Measurements from ENCODE around the gene ERBB2. TPM values are rescaled to one million over a fixed set of nuclear protein-coding genes. Genes with fewer than 3 reads are reported as not detected.
A peak's percentile ranks its signal among the peaks of the same experiment; 100 is the strongest.

Gene ERBB2
- polyA plus RNA-seq (ENCODE audit: insufficient read length in 4 of 4) = 100 to 1,000 TPM; 173 to 226 (median 187) TPM

- peak in 1 of 4 donors; percentile 84 for DNase-seq (ENCODE audit: low read depth in 4 of 4, low spot score in 2 of 4)
Measured at GRCh38 chr17:39699818-39700147, at the start of gene ERBB2. Gene ERBB2 (plus strand): TSS chr17:39700064. CDS start chr17:39700239, 175 bp downstream.

GRCh38 chr17:39650121-39650579, 49.7 kb upstream of the ERBB2 start:
- no peak for DNase-seq (ENCODE audit: low read depth in 4 of 4, low spot score in 2 of 4)

- DNase-seq (ENCODE audit: low read depth in 4 of 4, low spot score in 2 of 4) = no peak
Measured at GRCh38 chr17:39651923-39652586, 47.8 kb upstream of the ERBB2 start.

- DNase-seq (ENCODE audit: low read depth in 4 of 4, low spot score in 2 of 4) = no peak
Measured at GRCh38 chr17:39652587-39653315, 47.1 kb upstream of the ERBB2 start.

GRCh38 chr17:39653316-39653661, 46.6 kb upstream of the ERBB2 start:
- no peak for DNase-seq (ENCODE audit: low read depth in 4 of 4, low spot score in 2 of 4)

- no peak for DNase-seq (ENCODE audit: low read depth in 4 of 4, low spot score in 2 of 4)
Measured at GRCh38 chr17:39653662-39654331, 46.1 kb upstream of the ERBB2 start.

GRCh38 chr17:39655105-39655504, 44.8 kb upstream of the ERBB2 start:
- no peak for DNase-seq (ENCODE audit: low read depth in 4 of 4, low spot score in 2 of 4)

- DNase-seq (ENCODE audit: low read depth in 4 of 4, low spot score in 2 of 4) = no peak
Measured at GRCh38 chr17:39658346-39658745, 41.5 kb upstream of the ERBB2 start.

GRCh38 chr17:39658760-39659159, 41.1 kb upstream of the ERBB2 start:
- DNase-seq (ENCODE audit: low read depth in 4 of 4, low spot score in 2 of 4) = no peak

GRCh38 chr17:39659279-39660010, 40.4 kb upstream of the ERBB2 start:
- no peak for DNase-seq (ENCODE audit: low read depth in 4 of 4, low spot score in 2 of 4)

GRCh38 chr17:39660011-39660360, 39.9 kb upstream of the ERBB2 start:
- DNase-seq (ENCODE audit: low read depth in 4 of 4, low spot score in 2 of 4) = no peak

GRCh38 chr17:39660397-39661385, 39.2 kb upstream of the ERBB2 start:
- no peak for DNase-seq (ENCODE audit: low read depth in 4 of 4, low spot score in 2 of 4)

GRCh38 chr17:39661744-39662541, 37.9 kb upstream of the ERBB2 start:
- no peak for DNase-seq (ENCODE audit: low read depth in 4 of 4, low spot score in 2 of 4)

GRCh38 chr17:39662551-39663339, 37.1 kb upstream of the ERBB2 start:
- no peak for DNase-seq (ENCODE audit: low read depth in 4 of 4, low spot score in 2 of 4)

- no peak for DNase-seq (ENCODE audit: low read depth in 4 of 4, low spot score in 2 of 4)
Measured at GRCh38 chr17:39663340-39663687, 36.5 kb upstream of the ERBB2 start.

- no peak for DNase-seq (ENCODE audit: low read depth in 4 of 4, low spot score in 2 of 4)
Measured at GRCh38 chr17:39663688-39664580, 35.9 kb upstream of the ERBB2 start.
